Activated naive CD8-positive, alpha-beta T cell treated with anti-CD3 and anti-CD28 coated beads for 36 hours (primary cell): ENCODE measurements around the gene PFDN1. TPM values are rescaled to one million over a fixed set of nuclear protein-coding genes. Genes with fewer than 3 reads are reported as not detected.

Experiments used
- DNase-seq: peaks from one replicate; pipeline ENCODE4 v3.0.0; 2021
- H3K27ac Mint-ChIP-seq: one replicate; pipeline ENCODE4 v1.8.0; 2022; ENCODE audit warnings: mild to moderate bottlenecking, moderate library complexity, mixed read lengths
- H3K27me3 Mint-ChIP-seq: one replicate; pipeline ENCODE4 v1.8.0; 2022; ENCODE audit warnings: mild to moderate bottlenecking, mixed read lengths
- H3K36me3 Mint-ChIP-seq: one replicate; pipeline ENCODE4 v1.8.0; 2021; ENCODE audit warnings: mild to moderate bottlenecking, mixed read lengths
- H3K4me1 Mint-ChIP-seq: one replicate; pipeline ENCODE4 v1.8.0; 2021; ENCODE audit warnings: mixed read lengths
- H3K4me3 Mint-ChIP-seq: one replicate; pipeline ENCODE4 v1.8.0; 2022; ENCODE audit warnings: mild to moderate bottlenecking, moderate library complexity, mixed read lengths
- H3K9me3 Mint-ChIP-seq: one replicate; pipeline ENCODE4 v1.8.0; 2022; ENCODE audit warnings: mixed read lengths
- total RNA-seq, 2 experiments: library from RNA; stranded (reverse); gene quantifications; one replicate each; pipeline ENCODE4 v1.2.3, GENCODE V29; 2021

Gene PFDN1
- total RNA-seq, 2 experiments from 2014 or later = 64.0 to 68.5 TPM

DNA sequence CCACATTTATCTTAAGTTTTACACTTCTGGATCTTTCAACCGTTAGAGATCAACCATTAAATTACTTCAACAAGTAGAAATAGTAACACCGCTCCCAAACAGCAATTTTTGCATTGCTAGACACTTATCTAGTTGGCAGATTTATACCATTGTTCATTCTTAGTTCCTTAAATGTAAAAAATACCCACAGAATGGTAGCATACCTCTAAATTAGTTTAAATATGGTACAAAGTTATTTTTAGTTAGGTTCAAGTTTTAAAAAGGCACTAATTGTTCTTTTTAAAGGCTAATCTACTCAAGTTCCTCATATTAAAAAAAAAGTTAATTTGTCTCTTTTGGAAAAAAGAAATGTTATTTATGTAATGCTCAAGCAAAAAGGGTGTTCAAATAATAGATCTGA, 8.1 kb downstream of the PFDN1 start:
- no peak for DNase-seq
- Mint-ChIP-seq H3K36me3 (peaks cover 7% of the 10 kb centered on the region), H3K27me3 (no peaks in the 10 kb centered on the region), H3K27ac (no peak overlapping the region), H3K4me3 (no peak overlapping the region), H3K4me1 (peaks cover 49% of the 10 kb centered on the region), H3K9me3 (no peaks in the 10 kb centered on the region)

DNA sequence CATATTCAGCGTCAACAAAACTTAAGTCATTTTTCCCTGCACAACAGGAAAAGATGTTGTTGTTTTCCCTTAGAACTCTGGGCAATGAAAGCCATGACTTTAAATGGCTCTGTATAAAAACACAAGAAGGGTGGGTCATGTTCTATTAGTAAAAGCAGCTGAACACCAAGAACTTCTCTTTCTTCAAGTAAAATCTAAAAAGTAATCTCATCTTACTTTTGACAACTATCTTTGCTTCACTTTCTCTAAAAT, 9.1 kb downstream of the PFDN1 start:
- H3K27me3 Mint-ChIP-seq = no peaks in the 10 kb centered on the region
- peaks cover 47% of the 10 kb centered on the region for H3K4me1 Mint-ChIP-seq
- H3K9me3 Mint-ChIP-seq = no peaks in the 10 kb centered on the region
- no peak overlapping the region for H3K4me3 Mint-ChIP-seq
- H3K36me3 Mint-ChIP-seq = peaks cover 5% of the 10 kb centered on the region
- H3K27ac Mint-ChIP-seq = no peak overlapping the region
- DNase-seq = no peak

DNA sequence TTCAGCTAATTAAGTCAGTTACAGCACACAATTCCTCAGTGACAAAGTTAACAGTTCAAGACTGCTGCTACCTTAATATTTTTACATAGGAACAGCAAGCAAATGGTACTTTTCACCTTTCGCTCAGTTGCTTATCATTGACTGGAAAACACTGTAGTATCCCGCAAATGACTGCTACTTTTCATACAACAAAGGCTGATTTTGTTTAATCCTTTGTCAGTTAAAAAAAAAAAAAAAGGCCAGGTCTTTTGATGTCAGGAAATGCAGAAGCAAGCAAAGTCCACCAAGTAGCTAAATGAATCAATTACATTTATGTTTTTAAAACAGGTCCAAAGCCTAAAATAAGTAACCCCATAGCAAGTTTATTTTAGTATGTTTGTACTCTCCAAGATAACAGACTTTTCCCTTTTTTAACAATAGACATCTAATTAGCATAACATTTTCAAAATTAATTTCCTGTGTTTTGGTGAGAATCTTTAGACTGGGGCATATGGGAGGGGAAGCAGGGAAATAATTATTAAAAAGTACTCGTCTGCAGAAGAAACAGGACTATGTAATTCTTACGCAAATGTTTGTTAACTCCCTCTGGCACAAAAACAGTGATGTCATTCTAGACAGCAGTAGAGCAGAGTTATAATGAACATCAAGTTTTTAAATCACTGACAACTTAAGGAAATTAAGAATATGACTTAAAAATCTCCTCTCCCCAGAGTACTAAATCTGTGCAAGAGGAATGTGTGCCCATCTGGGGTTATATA, 9.6 kb downstream of the PFDN1 start:
- no peaks in the 10 kb centered on the region for H3K9me3 Mint-ChIP-seq
- DNase-seq = no peak
- no peak overlapping the region for H3K4me3 Mint-ChIP-seq
- peaks cover 5% of the 10 kb centered on the region for H3K36me3 Mint-ChIP-seq
- H3K4me1 Mint-ChIP-seq = peaks cover 46% of the 10 kb centered on the region
- H3K27ac Mint-ChIP-seq = no peak overlapping the region
- H3K27me3 Mint-ChIP-seq = no peaks in the 10 kb centered on the region

DNA sequence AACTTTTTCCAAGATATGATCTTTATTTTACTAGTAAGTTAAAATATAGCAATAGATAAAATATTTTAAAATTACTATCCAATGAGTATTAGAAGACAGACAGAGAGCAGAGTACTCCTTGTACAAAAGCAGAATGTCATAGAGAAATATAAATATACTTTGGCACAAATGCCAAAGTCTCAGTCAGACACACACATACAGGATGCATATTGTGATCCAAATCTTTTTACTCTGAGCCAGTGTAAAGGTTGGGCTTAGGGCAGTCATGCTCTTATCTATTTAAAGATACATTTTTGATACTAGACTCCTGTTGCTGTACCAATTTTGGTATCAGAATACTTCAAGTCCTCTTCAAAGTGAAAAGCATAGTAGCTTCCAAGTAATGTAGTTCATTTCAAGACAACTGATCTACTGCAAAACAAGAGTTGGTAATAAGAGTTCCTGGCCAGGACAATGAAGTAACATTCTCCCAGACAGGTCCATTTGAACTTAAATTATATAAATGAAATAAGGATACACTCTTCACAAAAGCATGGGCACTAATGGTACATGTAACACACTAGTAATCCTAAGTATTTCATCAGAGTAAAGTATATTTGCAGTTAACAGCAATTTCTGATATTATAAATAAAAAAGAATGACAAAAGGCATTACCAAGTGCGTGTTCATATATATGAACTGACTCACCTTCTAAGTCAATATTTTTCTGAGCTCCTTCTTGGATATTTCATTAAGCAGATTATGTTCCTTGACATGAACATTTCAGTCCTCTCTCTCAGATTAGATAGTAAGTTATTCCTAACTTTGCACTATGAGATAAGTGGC, 10.5 kb downstream of the PFDN1 start:
- Mint-ChIP-seq H3K27me3 (no peaks in the 10 kb centered on the region), H3K9me3 (no peaks in the 10 kb centered on the region), H3K36me3 (peaks cover 5% of the 10 kb centered on the region), H3K27ac (no peak overlapping the region), H3K4me1 (peaks cover 43% of the 10 kb centered on the region), H3K4me3 (no peak overlapping the region)
- DNase-seq = no peak

DNA sequence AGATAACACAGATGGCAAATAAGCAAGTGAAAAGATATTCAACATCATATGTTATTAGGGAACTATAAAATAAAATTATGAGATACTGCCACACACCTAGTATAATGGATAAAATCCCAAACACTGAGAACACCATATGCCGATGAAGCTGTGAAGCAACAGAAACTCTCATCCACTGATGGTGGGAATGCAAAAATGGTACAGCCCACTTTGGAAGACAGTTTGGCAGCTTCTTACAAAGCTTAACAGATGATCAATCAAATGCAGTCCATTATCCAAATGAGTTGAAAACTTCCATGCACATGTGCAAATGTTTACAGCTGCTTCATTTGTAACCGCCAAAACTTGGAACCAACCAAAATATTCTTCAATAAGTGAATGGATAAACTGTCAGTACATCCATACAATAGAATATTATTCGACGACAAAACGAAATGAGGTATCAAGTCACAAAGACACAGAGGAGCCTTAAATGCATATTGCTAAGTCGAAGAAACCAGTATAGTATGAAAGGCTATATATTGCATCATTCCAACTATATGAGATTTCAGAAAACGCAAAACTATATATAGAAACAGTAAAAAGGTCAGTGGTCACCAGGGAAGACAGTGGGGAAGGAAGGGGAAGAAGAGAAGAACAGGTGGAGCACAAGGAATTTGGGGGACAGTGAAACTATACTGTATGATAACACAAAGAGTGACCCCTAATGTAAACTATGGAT, 14.9 kb downstream of the PFDN1 start:
- Mint-ChIP-seq H3K36me3 (no peaks in the 10 kb centered on the region), H3K27me3 (no peaks in the 10 kb centered on the region), H3K9me3 (no peaks in the 10 kb centered on the region), H3K4me1 (peaks cover 31% of the 10 kb centered on the region), H3K27ac (no peak overlapping the region), H3K4me3 (no peak overlapping the region)
- DNase-seq = no peak

DNA sequence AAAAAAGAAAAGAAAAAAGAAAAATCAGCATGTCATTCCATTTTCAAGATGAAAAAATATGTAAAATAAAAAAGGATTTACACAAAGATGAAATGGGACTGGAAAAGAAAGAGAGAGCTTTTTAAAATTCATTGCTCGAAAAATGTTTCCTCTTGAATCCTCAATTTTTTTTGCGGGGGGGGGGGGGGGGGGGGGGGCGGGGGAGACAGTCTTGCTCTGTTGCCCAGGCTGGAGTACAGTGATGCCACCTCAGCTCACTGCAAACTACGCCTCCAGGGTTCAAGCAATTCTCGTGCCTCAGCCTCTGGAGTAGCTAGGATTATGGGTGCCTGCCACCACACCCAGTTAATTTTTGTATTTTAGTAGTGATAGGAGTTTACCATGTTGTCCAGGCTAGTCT, 16.5 kb downstream of the PFDN1 start:
- Mint-ChIP-seq H3K27me3 (no peaks in the 10 kb centered on the region), H3K9me3 (no peaks in the 10 kb centered on the region), H3K4me1 (peaks cover 31% of the 10 kb centered on the region), H3K36me3 (no peaks in the 10 kb centered on the region), H3K27ac (no peak overlapping the region), H3K4me3 (no peak overlapping the region)
- DNase-seq = no peak

DNA sequence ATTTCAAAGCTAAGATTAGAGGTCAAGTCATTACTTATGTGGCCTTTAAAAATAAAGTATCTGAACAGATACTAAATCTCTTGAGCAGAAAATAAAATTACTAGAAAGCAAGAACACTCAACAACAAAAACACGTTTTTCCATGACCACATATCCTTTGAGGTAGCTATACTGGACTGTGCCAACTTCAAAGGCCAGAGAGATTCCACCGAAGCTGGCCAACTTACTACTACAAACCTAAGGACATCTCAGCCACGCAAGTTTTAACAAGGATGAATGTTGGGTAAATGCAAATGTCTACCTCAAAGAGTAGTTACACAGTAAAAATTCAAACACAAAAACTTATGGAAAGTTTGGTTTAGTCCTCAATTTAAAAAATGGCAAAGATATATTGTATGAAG, 18.9 kb downstream of the PFDN1 start:
- peaks cover 24% of the 10 kb centered on the region for H3K4me1 Mint-ChIP-seq
- no peak overlapping the region for H3K27ac Mint-ChIP-seq
- H3K27me3 Mint-ChIP-seq = no peaks in the 10 kb centered on the region
- H3K36me3 Mint-ChIP-seq = no peaks in the 10 kb centered on the region
- no peak overlapping the region for H3K4me3 Mint-ChIP-seq
- no peaks in the 10 kb centered on the region for H3K9me3 Mint-ChIP-seq
- DNase-seq = no peak

DNA sequence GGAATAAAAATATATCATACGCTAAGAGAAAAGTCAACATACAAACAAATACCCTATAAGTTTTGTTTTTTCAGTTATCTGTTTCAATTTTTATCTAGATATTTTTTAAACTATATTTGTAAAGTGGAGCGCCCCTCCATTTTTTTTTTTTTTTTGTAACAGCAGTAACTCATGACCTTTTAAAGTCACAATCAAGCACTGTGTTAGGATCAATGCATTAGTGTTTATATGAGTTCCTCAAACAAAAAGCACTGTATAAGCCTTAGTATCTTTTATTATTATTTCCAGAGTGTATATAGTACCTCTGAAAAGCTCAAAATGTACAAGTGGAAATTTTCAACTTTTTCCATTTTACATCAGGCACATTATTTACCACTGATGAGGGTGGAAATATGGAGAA, 20.6 kb downstream of the PFDN1 start:
- peaks cover 24% of the 10 kb centered on the region for H3K4me1 Mint-ChIP-seq
- no peak for DNase-seq
- H3K27me3 Mint-ChIP-seq = no peaks in the 10 kb centered on the region
- H3K36me3 Mint-ChIP-seq = peaks cover 11% of the 10 kb centered on the region
- H3K4me3 Mint-ChIP-seq = no peak overlapping the region
- H3K27ac Mint-ChIP-seq = no peak overlapping the region
- no peaks in the 10 kb centered on the region for H3K9me3 Mint-ChIP-seq

DNA sequence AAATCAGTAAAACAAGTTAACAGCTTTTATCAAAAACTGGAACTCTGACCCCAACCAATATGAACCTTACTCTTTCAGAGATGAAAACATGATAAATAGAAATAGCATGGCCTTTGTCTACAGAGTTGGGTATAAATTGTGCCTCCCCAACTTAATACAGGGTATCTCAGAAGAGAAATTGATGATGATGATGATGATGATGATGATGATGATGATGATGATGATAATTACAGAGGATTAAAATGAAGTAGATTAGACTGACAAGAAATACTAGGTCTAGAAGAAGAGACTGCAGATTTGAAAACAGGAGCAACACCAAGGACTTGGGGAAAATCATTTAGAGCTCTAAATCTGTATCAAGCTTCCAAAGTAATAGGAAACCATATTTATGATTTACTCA, 27.1 kb downstream of the PFDN1 start:
- no peaks in the 10 kb centered on the region for H3K27me3 Mint-ChIP-seq
- H3K4me1 Mint-ChIP-seq = peaks cover 21% of the 10 kb centered on the region
- H3K36me3 Mint-ChIP-seq = peaks cover 30% of the 10 kb centered on the region
- H3K27ac Mint-ChIP-seq = no peak overlapping the region
- H3K9me3 Mint-ChIP-seq = no peaks in the 10 kb centered on the region
- no peak for DNase-seq
- H3K4me3 Mint-ChIP-seq = no peak overlapping the region

DNA sequence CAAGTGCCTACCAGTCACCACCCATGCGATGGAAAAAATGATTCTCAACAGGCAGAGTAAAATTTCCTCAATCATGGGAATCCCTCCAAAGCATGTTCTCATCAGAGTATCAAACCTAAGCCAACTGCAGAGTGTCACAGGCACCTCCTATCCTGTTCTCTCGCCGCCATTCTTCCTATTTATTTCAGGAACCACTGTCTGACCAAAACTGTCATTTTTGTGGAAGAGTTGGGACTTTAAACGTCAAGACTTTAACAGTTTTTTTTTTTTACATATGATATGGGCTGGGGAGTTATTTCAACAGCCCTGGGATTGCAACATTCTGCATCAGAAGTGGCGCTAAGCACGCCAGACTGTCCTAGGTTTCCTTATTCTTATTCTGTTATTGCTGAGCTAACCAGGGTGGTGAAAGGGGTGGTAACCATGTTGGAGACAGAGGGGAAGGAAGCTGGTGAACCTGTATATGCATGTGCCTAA, 29.5 kb downstream of the PFDN1 start:
- Mint-ChIP-seq H3K4me1 (peaks cover 18% of the 10 kb centered on the region), H3K9me3 (no peaks in the 10 kb centered on the region), H3K27ac (peak overlapping the region; percentile 44), H3K4me3 (no peak overlapping the region), H3K27me3 (no peaks in the 10 kb centered on the region), H3K36me3 (peaks cover 26% of the 10 kb centered on the region)
- no peak for DNase-seq

DNA sequence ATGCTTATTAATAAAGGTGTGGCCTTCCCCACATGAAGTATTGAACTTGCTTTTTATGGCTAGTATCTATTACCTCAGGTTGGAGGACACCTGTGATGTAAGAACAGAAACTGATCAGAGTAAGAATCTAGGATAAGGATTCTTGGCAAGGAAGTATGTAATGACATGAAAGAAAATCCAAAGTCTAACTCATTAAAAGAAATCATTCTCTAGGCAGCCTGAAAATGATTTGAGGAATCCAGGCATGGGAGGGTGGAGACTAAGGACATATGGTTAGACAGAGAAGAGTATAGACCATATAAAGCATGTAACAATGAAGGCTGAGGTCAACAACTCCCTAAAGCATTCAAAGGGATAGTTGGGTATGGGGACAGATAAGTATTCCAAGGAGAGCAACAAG, 32.9 kb downstream of the PFDN1 start:
- peaks cover 7% of the 10 kb centered on the region for H3K36me3 Mint-ChIP-seq
- H3K27ac Mint-ChIP-seq = no peak overlapping the region
- H3K9me3 Mint-ChIP-seq = no peaks in the 10 kb centered on the region
- no peak for DNase-seq
- H3K4me3 Mint-ChIP-seq = no peak overlapping the region
- H3K27me3 Mint-ChIP-seq = no peaks in the 10 kb centered on the region
- peaks cover 43% of the 10 kb centered on the region for H3K4me1 Mint-ChIP-seq

DNA sequence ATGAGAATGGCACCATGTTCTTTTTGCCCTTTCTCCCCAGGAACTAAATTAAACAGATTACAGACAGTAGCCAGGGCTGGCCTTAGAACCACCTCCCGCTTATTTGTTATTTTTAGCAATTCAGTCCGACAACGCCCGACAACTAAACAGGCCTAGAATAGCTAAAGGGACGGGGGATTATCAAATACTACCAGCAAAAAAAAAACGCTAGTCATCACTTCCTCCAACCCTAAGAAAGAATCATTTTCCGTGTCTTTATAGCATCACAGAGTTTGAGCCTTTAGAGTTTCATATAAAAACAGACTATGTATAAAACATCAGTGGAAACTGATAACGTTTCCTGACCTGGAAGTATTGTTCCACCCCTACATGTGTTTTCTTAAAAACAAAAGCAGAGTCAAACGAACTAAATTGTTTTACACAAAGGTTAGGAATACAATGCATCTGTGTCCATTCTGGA, 35.3 kb downstream of the PFDN1 start:
- Mint-ChIP-seq H3K9me3 (no peaks in the 10 kb centered on the region), H3K27me3 (no peaks in the 10 kb centered on the region), H3K36me3 (peaks cover 3% of the 10 kb centered on the region), H3K4me3 (peak overlapping the region; percentile 32), H3K4me1 (peaks cover 35% of the 10 kb centered on the region), H3K27ac (peak overlapping the region; percentile 73)
- DNase-seq = no peak

DNA sequence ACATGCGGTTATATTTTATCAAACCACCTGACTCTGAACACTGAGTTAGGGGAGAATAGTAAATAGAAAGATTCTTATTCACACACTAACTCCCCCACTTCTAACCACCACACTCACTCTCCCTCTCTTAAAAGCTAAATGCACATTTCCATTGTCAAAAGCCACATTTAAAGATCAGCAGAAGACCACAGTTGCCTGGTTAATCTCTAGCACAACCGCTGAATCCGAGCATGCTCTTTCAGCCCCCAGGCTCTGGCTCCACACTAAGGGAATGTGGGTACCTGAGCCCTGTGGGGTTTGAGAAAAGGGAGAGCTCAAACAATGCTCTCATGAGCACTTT, 35.7 kb downstream of the PFDN1 start:
- Mint-ChIP-seq H3K36me3 (peaks cover 3% of the 10 kb centered on the region), H3K4me1 (peaks cover 37% of the 10 kb centered on the region), H3K27ac (peak overlapping the region; percentile 73), H3K9me3 (no peaks in the 10 kb centered on the region), H3K4me3 (peak overlapping the region; percentile 32), H3K27me3 (no peaks in the 10 kb centered on the region)
- DNase-seq = no peak

DNA sequence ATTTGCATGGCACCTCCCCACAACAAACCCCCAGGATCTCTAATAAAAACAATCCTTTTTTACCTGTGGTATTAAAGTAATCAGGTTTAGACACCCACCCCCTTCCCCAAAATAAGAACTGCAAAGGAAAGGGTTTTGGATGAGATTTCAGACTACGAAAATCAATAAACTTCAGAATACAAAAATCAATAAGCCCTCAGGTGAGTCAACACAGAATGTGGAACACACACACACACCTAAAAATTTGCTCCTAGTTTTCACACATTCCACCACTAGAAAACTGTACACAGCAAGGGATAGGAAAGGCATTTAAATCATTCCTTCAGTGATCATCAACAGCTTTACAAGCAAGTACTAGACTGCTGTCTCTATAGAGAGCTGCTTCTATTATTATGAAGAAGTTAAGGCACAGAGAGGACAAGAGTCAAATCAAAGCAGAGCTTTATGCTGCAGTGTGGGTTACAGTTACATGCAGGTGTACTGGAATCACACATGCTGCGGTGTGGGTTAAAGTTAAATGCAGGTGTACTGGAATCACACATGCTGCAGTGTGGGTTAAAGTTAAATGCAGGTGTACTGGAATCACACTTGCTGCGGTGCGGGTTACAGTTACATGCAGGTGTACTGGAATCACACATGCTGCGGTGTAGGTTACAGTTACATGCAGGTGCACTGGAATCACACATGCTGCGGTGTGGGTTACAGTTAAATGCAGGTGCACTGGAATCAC, 36.3 kb downstream of the PFDN1 start:
- Mint-ChIP-seq H3K36me3 (peaks cover 5% of the 10 kb centered on the region), H3K9me3 (no peaks in the 10 kb centered on the region), H3K4me1 (peaks cover 39% of the 10 kb centered on the region), H3K4me3 (peak overlapping the region; percentile 32), H3K27ac (peak overlapping the region; percentile 73), H3K27me3 (no peaks in the 10 kb centered on the region)
- peak; percentile 7 for DNase-seq

DNA sequence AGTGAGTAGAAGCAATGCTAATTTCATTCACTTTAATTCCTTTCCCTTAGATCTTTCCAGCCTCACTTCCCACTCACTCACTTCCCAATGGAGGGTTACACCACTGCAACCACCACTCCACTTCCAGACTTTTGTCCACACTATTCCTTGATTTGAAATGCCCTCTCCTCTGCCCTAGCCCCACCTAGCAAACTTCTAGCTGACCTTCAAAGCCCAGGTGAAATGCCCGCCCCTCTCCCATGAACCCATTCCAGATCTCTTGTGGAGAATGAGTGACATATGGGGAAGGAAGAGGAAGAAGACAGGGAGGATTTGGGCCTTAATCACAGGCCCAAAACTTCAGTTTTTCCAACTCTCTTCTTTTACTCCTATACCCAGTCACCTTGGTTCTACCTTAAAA, 37.1 kb downstream of the PFDN1 start:
- Mint-ChIP-seq H3K27me3 (no peaks in the 10 kb centered on the region), H3K9me3 (no peaks in the 10 kb centered on the region), H3K4me1 (peaks cover 44% of the 10 kb centered on the region), H3K4me3 (no peak overlapping the region), H3K36me3 (peaks cover 8% of the 10 kb centered on the region), H3K27ac (no peak overlapping the region)
- no peak for DNase-seq
